Stromal cell of bone marrow (primary cell): Measurements from ENCODE around the gene NPLOC4.
A peak's percentile ranks its signal among the peaks of the same experiment; 100 is the strongest.

Experiments
- DNase-seq: peaks from one replicate; pipeline ENCODE4 v3.0.0-alpha.2; 2012; ENCODE audit warnings: low read depth

NPLOC4 gene

GRCh38 chr17:81565231-81565630 is 71.7 kb downstream of the NPLOC4 start:
- no peak for DNase-seq

- DNase-seq: no peak
Measured at GRCh38 chr17:81564778-81565177, 72.1 kb downstream of the NPLOC4 start.

GRCh38 chr17:81563861-81564586 is 72.9 kb downstream of the NPLOC4 start:
- peak; percentile 72 for DNase-seq

GRCh38 chr17:81561494-81561885 is 75.4 kb downstream of the NPLOC4 start:
- peak; percentile 68 for DNase-seq

- DNase-seq: no peak
Measured at GRCh38 chr17:81558941-81559806, 77.7 kb downstream of the NPLOC4 start.

GRCh38 chr17:81558115-81558468 is 78.8 kb downstream of the NPLOC4 start:
- DNase-seq: no peak

GRCh38 chr17:81557276-81558114 is 79.4 kb downstream of the NPLOC4 start:
- DNase-seq: no peak

- no peak for DNase-seq
Measured at GRCh38 chr17:81556863-81557262, 80.0 kb downstream of the NPLOC4 start.

- DNase-seq: peak; percentile 22
Measured at GRCh38 chr17:81556175-81556691, 80.7 kb downstream of the NPLOC4 start.

GRCh38 chr17:81553616-81554181 is 83.2 kb downstream of the NPLOC4 start:
- DNase-seq: peak; percentile 94

GRCh38 chr17:81553018-81553615 is 83.8 kb downstream of the NPLOC4 start:
- DNase-seq: peak; percentile 79

GRCh38 chr17:81552244-81553017 is 84.5 kb downstream of the NPLOC4 start, which contains the start of gene FAAP100:
Gene FAAP100 (minus strand): TSS chr17:81552353. CDS start chr17:81552330, 23 bp downstream.
- DNase-seq: peak; percentile 66

- no peak for DNase-seq
Measured at GRCh38 chr17:81551458-81552243, 85.3 kb downstream of the NPLOC4 start.

- no peak for DNase-seq
Measured at GRCh38 chr17:81550830-81551457, 86.0 kb downstream of the NPLOC4 start.

- DNase-seq: no peak
Measured at GRCh38 chr17:81550285-81550684, 86.6 kb downstream of the NPLOC4 start.

GRCh38 chr17:81549826-81550225 is 87.1 kb downstream of the NPLOC4 start:
- DNase-seq: no peak

- DNase-seq: no peak
Measured at GRCh38 chr17:81549031-81549557, 87.8 kb downstream of the NPLOC4 start.

GRCh38 chr17:81547614-81547982 is 89.3 kb downstream of the NPLOC4 start:
- no peak for DNase-seq
